ENCODE measurements around the gene GSTM4.

GSTM4 gene

GRCh38 chr1:109636201-109636952 lies 19.5 kb upstream of the GSTM4 start:
- DNase-seq (ENCODE audit: low spot score in 2 of 2): peak in 1 of 2 donors; percentile 5
- no peaks in the 10 kb centered on the region for H3K9me3 Mint-ChIP-seq
- H3K4me3 Mint-ChIP-seq: no peak overlapping the region
- no peak for ATAC-seq (replicated peaks; ENCODE audit: extremely low read depth, poor library complexity, severe bottlenecking)
- H3K27ac Mint-ChIP-seq (ENCODE audit: low read depth): peak overlapping the region; percentile 13
- H3K27me3 Mint-ChIP-seq: peaks cover 8% of the 10 kb centered on the region
- H3K4me1 Mint-ChIP-seq: peaks cover 12% of the 10 kb centered on the region
- H3K36me3 Mint-ChIP-seq (ENCODE audit: insufficient read depth): peaks cover 2% of the 10 kb centered on the region

- Mint-ChIP-seq H3K4me1 (peaks cover 12% of the 10 kb centered on the region), H3K27me3 (peaks cover 8% of the 10 kb centered on the region), H3K4me3 (no peak overlapping the region), H3K27ac (ENCODE audit: low read depth) (peak overlapping the region; percentile 13), H3K9me3 (no peaks in the 10 kb centered on the region), H3K36me3 (ENCODE audit: insufficient read depth) (peaks cover 2% of the 10 kb centered on the region)
- DNase-seq (ENCODE audit: low spot score in 2 of 2) (peak in 1 of 2 donors; percentile 3), ATAC-seq (replicated peaks; ENCODE audit: extremely low read depth, poor library complexity, severe bottlenecking) (no peak)
Observed at GRCh38 chr1:109637446-109637845, 18.5 kb upstream of the GSTM4 start.

- peaks cover 5% of the 10 kb centered on the region for H3K36me3 Mint-ChIP-seq (ENCODE audit: insufficient read depth)
- no peaks in the 10 kb centered on the region for H3K9me3 Mint-ChIP-seq
- ATAC-seq (replicated peaks; ENCODE audit: extremely low read depth, poor library complexity, severe bottlenecking) (no peak), DNase-seq (ENCODE audit: low spot score in 2 of 2) (peak in 1 of 2 donors; percentile 6)
- H3K27me3 Mint-ChIP-seq: peaks cover 8% of the 10 kb centered on the region
- H3K4me1 Mint-ChIP-seq: peaks cover 12% of the 10 kb centered on the region
- no peak overlapping the region for H3K27ac Mint-ChIP-seq (ENCODE audit: low read depth)
- no peak overlapping the region for H3K4me3 Mint-ChIP-seq
Observed at GRCh38 chr1:109639063-109639840, 16.6 kb upstream of the GSTM4 start.

- Mint-ChIP-seq H3K36me3 (ENCODE audit: insufficient read depth) (peaks cover 5% of the 10 kb centered on the region), H3K4me1 (peaks cover 7% of the 10 kb centered on the region), H3K4me3 (no peak overlapping the region), H3K27ac (ENCODE audit: low read depth) (no peak overlapping the region), H3K27me3 (peaks cover 8% of the 10 kb centered on the region), H3K9me3 (no peaks in the 10 kb centered on the region)
- DNase-seq (ENCODE audit: low spot score in 2 of 2) (peak in 1 of 2 donors; percentile 9), ATAC-seq (replicated peaks; ENCODE audit: extremely low read depth, poor library complexity, severe bottlenecking) (no peak)
Observed at GRCh38 chr1:109639841-109640184, 16.1 kb upstream of the GSTM4 start.

GRCh38 chr1:109640285-109640865 lies 15.5 kb upstream of the GSTM4 start:
- peaks cover 5% of the 10 kb centered on the region for H3K36me3 Mint-ChIP-seq (ENCODE audit: insufficient read depth)
- H3K27ac Mint-ChIP-seq (ENCODE audit: low read depth): no peak overlapping the region
- no peak overlapping the region for H3K4me3 Mint-ChIP-seq
- H3K9me3 Mint-ChIP-seq: no peaks in the 10 kb centered on the region
- H3K27me3 Mint-ChIP-seq: peaks cover 8% of the 10 kb centered on the region
- H3K4me1 Mint-ChIP-seq: peaks cover 6% of the 10 kb centered on the region
- peak; percentile 72 to 93 for DNase-seq (ENCODE audit: low spot score in 2 of 2)
- ATAC-seq (replicated peaks; ENCODE audit: extremely low read depth, poor library complexity, severe bottlenecking): peak; percentile 70

GRCh38 chr1:109641078-109641740 lies 14.7 kb upstream of the GSTM4 start:
- Mint-ChIP-seq H3K36me3 (ENCODE audit: insufficient read depth) (peaks cover 5% of the 10 kb centered on the region), H3K9me3 (no peaks in the 10 kb centered on the region), H3K4me1 (peaks cover 6% of the 10 kb centered on the region), H3K4me3 (no peak overlapping the region), H3K27me3 (peaks cover 8% of the 10 kb centered on the region), H3K27ac (ENCODE audit: low read depth) (no peak overlapping the region)
- ATAC-seq (replicated peaks; ENCODE audit: extremely low read depth, poor library complexity, severe bottlenecking): no peak
- DNase-seq (ENCODE audit: low spot score in 2 of 2): peak in 1 of 2 donors; percentile 7

GRCh38 chr1:109641861-109642260 lies 14.0 kb upstream of the GSTM4 start:
- no peak overlapping the region for H3K27ac Mint-ChIP-seq (ENCODE audit: low read depth)
- ATAC-seq (replicated peaks; ENCODE audit: extremely low read depth, poor library complexity, severe bottlenecking) (no peak), DNase-seq (ENCODE audit: low spot score in 2 of 2) (no peak)
- no peak overlapping the region for H3K4me3 Mint-ChIP-seq
- H3K9me3 Mint-ChIP-seq: no peaks in the 10 kb centered on the region
- peaks cover 6% of the 10 kb centered on the region for H3K4me1 Mint-ChIP-seq
- peaks cover 5% of the 10 kb centered on the region for H3K36me3 Mint-ChIP-seq (ENCODE audit: insufficient read depth)
- H3K27me3 Mint-ChIP-seq: peaks cover 8% of the 10 kb centered on the region

- peaks cover 6% of the 10 kb centered on the region for H3K4me1 Mint-ChIP-seq
- H3K27me3 Mint-ChIP-seq: peaks cover 8% of the 10 kb centered on the region
- ATAC-seq (replicated peaks; ENCODE audit: extremely low read depth, poor library complexity, severe bottlenecking): no peak
- peaks cover 5% of the 10 kb centered on the region for H3K36me3 Mint-ChIP-seq (ENCODE audit: insufficient read depth)
- H3K27ac Mint-ChIP-seq (ENCODE audit: low read depth): no peak overlapping the region
- H3K4me3 Mint-ChIP-seq: no peak overlapping the region
- no peaks in the 10 kb centered on the region for H3K9me3 Mint-ChIP-seq
- DNase-seq (ENCODE audit: low spot score in 2 of 2): no peak
Observed at GRCh38 chr1:109642626-109643025, 13.3 kb upstream of the GSTM4 start.

- peaks cover 6% of the 10 kb centered on the region for H3K4me1 Mint-ChIP-seq
- DNase-seq (ENCODE audit: low spot score in 2 of 2) (peak; percentile 71 to 82), ATAC-seq (replicated peaks; ENCODE audit: extremely low read depth, poor library complexity, severe bottlenecking) (peak; percentile 93)
- H3K4me3 Mint-ChIP-seq: no peak overlapping the region
- no peak overlapping the region for H3K27ac Mint-ChIP-seq (ENCODE audit: low read depth)
- H3K27me3 Mint-ChIP-seq: peaks cover 8% of the 10 kb centered on the region
- no peaks in the 10 kb centered on the region for H3K9me3 Mint-ChIP-seq
- H3K36me3 Mint-ChIP-seq (ENCODE audit: insufficient read depth): peaks cover 5% of the 10 kb centered on the region
Observed at GRCh38 chr1:109643385-109644230, 12.3 kb upstream of the GSTM4 start.

GRCh38 chr1:109644670-109645069 lies 11.2 kb upstream of the GSTM4 start:
- H3K4me3 Mint-ChIP-seq: no peak overlapping the region
- no peak for DNase-seq (ENCODE audit: low spot score in 2 of 2)
- no peaks in the 10 kb centered on the region for H3K9me3 Mint-ChIP-seq
- peaks cover 6% of the 10 kb centered on the region for H3K4me1 Mint-ChIP-seq
- no peak for ATAC-seq (replicated peaks; ENCODE audit: extremely low read depth, poor library complexity, severe bottlenecking)
- H3K27ac Mint-ChIP-seq (ENCODE audit: low read depth): no peak overlapping the region
- H3K27me3 Mint-ChIP-seq: peaks cover 8% of the 10 kb centered on the region
- peaks cover 3% of the 10 kb centered on the region for H3K36me3 Mint-ChIP-seq (ENCODE audit: insufficient read depth)

GRCh38 chr1:109649491-109649914 lies 6.4 kb upstream of the GSTM4 start:
- DNase-seq (ENCODE audit: low spot score in 2 of 2): no peak
- no peaks in the 10 kb centered on the region for H3K36me3 Mint-ChIP-seq (ENCODE audit: insufficient read depth)
- peaks cover 17% of the 10 kb centered on the region for H3K27me3 Mint-ChIP-seq
- no peak overlapping the region for H3K4me3 Mint-ChIP-seq
- H3K4me1 Mint-ChIP-seq: no peaks in the 10 kb centered on the region
- no peaks in the 10 kb centered on the region for H3K9me3 Mint-ChIP-seq
- no peak for ATAC-seq (replicated peaks; ENCODE audit: extremely low read depth, poor library complexity, severe bottlenecking)
- H3K27ac Mint-ChIP-seq (ENCODE audit: low read depth): no peak overlapping the region

GRCh38 chr1:109650609-109651008 lies 5.3 kb upstream of the GSTM4 start:
- ATAC-seq (replicated peaks; ENCODE audit: extremely low read depth, poor library complexity, severe bottlenecking): no peak
- no peaks in the 10 kb centered on the region for H3K9me3 Mint-ChIP-seq
- no peak overlapping the region for H3K4me3 Mint-ChIP-seq
- no peaks in the 10 kb centered on the region for H3K36me3 Mint-ChIP-seq (ENCODE audit: insufficient read depth)
- peaks cover 17% of the 10 kb centered on the region for H3K27me3 Mint-ChIP-seq
- H3K27ac Mint-ChIP-seq (ENCODE audit: low read depth): no peak overlapping the region
- H3K4me1 Mint-ChIP-seq: peaks cover 2% of the 10 kb centered on the region
- DNase-seq (ENCODE audit: low spot score in 2 of 2): no peak

Measured in central memory CD8-positive, alpha-beta T cell (primary cell).